ENCODE data around the gene TCEA3.

Gene TCEA3

GRCh38 chr1:23395849-23396248 lies 28.7 kb downstream of the TCEA3 start:
- no peak for TF ChIP-seq GABPA (IDR thresholded peaks at IDR 0.05; ENCODE audit: low read depth)
- TF ChIP-seq, protein P1, sequence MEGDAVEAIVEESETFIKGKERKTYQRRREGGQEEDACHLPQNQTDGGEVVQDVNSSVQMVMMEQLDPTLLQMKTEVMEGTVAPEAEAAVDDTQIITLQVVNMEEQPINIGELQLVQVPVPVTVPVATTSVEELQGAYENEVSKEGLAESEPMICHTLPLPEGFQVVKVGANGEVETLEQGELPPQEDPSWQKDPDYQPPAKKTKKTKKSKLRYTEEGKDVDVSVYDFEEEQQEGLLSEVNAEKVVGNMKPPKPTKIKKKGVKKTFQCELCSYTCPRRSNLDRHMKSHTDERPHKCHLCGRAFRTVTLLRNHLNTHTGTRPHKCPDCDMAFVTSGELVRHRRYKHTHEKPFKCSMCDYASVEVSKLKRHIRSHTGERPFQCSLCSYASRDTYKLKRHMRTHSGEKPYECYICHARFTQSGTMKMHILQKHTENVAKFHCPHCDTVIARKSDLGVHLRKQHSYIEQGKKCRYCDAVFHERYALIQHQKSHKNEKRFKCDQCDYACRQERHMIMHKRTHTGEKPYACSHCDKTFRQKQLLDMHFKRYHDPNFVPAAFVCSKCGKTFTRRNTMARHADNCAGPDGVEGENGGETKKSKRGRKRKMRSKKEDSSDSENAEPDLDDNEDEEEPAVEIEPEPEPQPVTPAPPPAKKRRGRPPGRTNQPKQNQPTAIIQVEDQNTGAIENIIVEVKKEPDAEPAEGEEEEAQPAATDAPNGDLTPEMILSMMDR (IDR thresholded peaks at IDR 0.05; ENCODE audit: insufficient read depth, low read length), result no peak
- TF ChIP-seq REST (IDR thresholded peaks at IDR 0.05; ENCODE audit: insufficient replicate concordance, low read depth), result no peak
- no peak for TF ChIP-seq SPI1 (IDR thresholded peaks at IDR 0.05; ENCODE audit: borderline replicate concordance, low read depth)
- no peak for TF ChIP-seq POLR2AphosphoS5 (IDR thresholded peaks at IDR 0.05; ENCODE audit: low read depth)
- DNase-seq (ENCODE audit: low read depth in 1 of 2, low spot score in 1 of 2), result no peak
- H3K27ac ChIP-seq (replicated peaks), result no peak overlapping the region
- no peaks in the 10 kb centered on the region for H3K27me3 ChIP-seq (ENCODE audit: insufficient read depth, poor library complexity, severe bottlenecking)
- no peak overlapping the region for H3K4me3 ChIP-seq (replicated peaks; ENCODE audit: insufficient read depth, low read length)

DNA sequence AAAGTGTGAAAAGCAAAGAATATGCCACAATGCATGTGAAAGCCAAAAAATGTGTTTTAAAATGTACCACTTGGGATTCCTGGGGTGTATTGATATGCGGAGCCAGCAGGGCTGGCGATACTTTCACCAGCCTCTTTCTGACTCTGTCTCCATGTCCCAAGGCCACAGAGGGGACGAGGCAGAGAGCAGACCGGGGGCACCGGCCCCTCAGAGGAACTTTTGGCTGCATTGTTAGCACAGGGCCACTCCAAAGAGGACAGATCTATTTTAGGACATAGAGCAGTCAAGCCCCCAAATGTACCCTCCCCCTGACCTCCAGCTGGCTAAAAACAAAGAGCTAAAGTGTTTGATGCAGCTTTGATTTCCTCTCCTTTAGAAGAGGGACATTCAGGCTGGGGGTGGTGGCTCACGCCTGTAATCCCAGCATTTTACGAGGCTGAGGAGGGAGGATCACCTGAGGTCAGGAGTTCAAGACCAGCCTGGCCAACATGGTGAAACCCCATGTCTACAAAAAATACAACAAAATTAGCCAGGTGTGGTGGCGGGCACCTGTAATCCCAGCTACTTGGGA lies 29.3 kb downstream of the TCEA3 start:
- no peak overlapping the region for H3K4me3 ChIP-seq (replicated peaks; ENCODE audit: insufficient read depth, low read length)
- H3K27ac ChIP-seq (replicated peaks), result no peak overlapping the region
- H3K27me3 ChIP-seq (ENCODE audit: insufficient read depth, poor library complexity, severe bottlenecking), result no peaks in the 10 kb centered on the region
- no peak for TF ChIP-seq SPI1 (IDR thresholded peaks at IDR 0.05; ENCODE audit: borderline replicate concordance, low read depth)
- TF ChIP-seq POLR2AphosphoS5 (IDR thresholded peaks at IDR 0.05; ENCODE audit: low read depth), result no peak
- TF ChIP-seq GABPA (IDR thresholded peaks at IDR 0.05; ENCODE audit: low read depth), result no peak
- TF ChIP-seq REST (IDR thresholded peaks at IDR 0.05; ENCODE audit: insufficient replicate concordance, low read depth), result no peak
- TF ChIP-seq, protein P1 (IDR thresholded peaks at IDR 0.05; ENCODE audit: insufficient read depth, low read length), result no peak
- DNase-seq (ENCODE audit: low read depth in 1 of 2, low spot score in 1 of 2), result no peak

- TF ChIP-seq POLR2AphosphoS5 (IDR thresholded peaks at IDR 0.05; ENCODE audit: low read depth) (no peak), GABPA (IDR thresholded peaks at IDR 0.05; ENCODE audit: low read depth) (no peak), REST (IDR thresholded peaks at IDR 0.05; ENCODE audit: insufficient replicate concordance, low read depth) (no peak), SPI1 (IDR thresholded peaks at IDR 0.05; ENCODE audit: borderline replicate concordance, low read depth) (no peak)
- TF ChIP-seq, protein P1 (IDR thresholded peaks at IDR 0.05; ENCODE audit: insufficient read depth, low read length), result no peak
- H3K27me3 ChIP-seq (ENCODE audit: insufficient read depth, poor library complexity, severe bottlenecking), result no peaks in the 10 kb centered on the region
- H3K27ac ChIP-seq (replicated peaks), result no peak overlapping the region
- no peak for DNase-seq (ENCODE audit: low read depth in 1 of 2, low spot score in 1 of 2)
- no peak overlapping the region for H3K4me3 ChIP-seq (replicated peaks; ENCODE audit: insufficient read depth, low read length)
Measured at GRCh38 chr1:23394684-23395083, 29.9 kb downstream of the TCEA3 start.

Data from HL-60 (cell line).